Measurements from ENCODE around the gene C17orf107.

Gene C17orf107

GRCh38 chr17:4947411-4948165 is 48.3 kb downstream of the C17orf107 start:
- in situ Hi-C loops (cut with HindIII; ENCODE audit: low sequenced_read_pairs), result loop anchor here (5.0 kb wide), 1 partner anchor 55 kb away; no protein-coding TSS in a partner anchor

GRCh38 chr17:4948166-4948930 is 49.0 kb downstream of the C17orf107 start, which contains the start of gene PFN1:
TSS of gene PFN1 (minus strand) at chr17:4948530. CDS start at chr17:4948394, 136 bp downstream.
- in situ Hi-C loops (cut with HindIII; ENCODE audit: low sequenced_read_pairs), result loop anchor here (5.0 kb wide), 1 partner anchor 54 kb away; no protein-coding TSS in a partner anchor

DNA sequence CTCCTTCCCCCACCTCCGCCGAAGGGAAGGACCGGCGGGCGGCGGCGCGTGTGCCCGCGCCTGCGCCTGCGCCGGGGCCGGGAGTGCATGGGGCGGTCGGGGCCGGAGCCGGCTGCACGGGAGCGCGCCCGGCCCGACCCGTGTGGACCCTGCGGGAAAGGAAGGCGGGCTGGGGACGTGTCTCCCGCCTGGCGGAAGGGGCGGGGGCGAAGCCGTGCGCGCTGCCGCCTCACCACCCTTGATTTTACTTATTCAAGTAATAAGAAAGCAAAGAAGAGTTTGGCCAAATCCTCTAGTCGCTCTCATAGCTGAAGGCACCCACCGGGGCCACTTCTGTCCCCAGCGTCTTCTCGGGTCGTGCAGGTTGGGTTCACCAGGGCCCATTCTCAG is 49.6 kb downstream of the C17orf107 start:
- in situ Hi-C loops (cut with HindIII; ENCODE audit: low sequenced_read_pairs), result loop anchor here (5.0 kb wide), 1 partner anchor 53 kb away; no protein-coding TSS in a partner anchor

DNA sequence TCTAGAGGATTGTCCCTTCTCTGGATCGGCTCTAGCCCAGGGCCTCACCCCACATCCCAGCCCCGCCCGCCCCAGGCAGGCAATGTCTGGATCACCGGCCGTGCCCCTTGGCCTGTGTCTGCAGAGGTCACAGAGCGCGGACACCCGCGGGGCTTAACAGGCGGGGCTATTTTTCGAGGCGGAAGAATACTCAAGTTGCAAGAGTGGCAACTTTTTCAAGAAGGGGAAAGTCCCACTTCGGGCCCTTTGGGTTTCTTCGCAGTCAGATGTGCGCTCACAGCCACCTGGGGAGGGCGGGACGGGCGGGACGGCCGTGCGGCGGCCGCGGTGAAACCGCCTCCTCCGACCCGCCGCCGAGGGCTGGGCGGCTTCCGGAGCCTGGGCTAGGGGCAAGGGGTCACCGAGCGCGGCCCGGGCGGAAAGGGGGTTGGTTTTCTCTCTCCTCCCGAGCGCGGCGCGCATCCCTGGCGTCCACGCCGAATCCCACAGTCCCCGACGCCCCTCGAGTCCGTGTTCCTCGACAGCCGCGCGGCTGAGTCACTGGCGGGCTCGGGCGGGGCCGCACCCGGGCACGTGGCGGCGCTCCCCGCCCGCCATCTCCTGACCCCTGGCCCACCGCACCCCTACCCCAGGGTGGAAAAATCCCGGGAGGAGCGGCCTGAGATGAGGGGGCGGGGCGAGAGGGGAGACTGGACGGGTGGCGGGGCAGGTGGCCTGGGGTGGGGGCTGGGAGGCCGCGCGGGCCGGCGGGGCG is 50.2 kb downstream of the C17orf107 start:
- in situ Hi-C loops (cut with HindIII; ENCODE audit: low sequenced_read_pairs), result loop anchor here (5.0 kb wide), 1 partner anchor 53 kb away; no protein-coding TSS in a partner anchor

DNA sequence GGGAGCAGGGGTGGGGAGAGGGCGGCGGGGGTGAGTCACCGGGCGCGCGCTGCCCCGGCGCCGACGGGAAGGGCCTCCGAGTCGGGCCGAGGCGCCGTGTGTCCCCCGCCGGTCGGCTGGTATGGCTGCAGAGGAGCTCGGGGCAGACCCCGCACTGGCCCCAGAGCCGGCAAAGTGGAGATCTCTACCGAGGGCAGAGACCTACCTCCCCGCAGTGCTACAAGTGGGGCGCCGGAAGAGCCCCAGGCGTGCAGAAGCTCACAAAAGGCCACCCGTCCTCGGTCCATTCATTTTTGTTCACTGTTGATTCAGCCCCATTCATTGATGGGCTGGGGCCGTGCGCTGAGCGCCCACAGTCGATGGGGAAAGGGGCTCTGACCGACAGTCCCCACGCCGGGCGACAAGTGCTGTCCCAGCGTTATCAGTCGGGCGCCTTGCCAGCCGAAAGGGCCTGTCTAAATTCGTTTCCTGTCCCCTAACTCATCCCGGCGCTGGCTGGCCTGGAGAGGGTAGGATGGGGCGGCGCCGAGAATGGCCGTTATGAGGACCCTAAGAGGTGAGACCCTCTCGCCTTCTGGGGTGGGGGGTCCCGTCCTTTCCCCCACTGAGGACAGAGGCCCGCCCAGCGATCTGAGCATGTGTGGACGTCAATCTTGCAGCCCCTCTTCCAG is 50.9 kb downstream of the C17orf107 start:
- in situ Hi-C loops (cut with HindIII; ENCODE audit: low sequenced_read_pairs), result no loop called here

DNA sequence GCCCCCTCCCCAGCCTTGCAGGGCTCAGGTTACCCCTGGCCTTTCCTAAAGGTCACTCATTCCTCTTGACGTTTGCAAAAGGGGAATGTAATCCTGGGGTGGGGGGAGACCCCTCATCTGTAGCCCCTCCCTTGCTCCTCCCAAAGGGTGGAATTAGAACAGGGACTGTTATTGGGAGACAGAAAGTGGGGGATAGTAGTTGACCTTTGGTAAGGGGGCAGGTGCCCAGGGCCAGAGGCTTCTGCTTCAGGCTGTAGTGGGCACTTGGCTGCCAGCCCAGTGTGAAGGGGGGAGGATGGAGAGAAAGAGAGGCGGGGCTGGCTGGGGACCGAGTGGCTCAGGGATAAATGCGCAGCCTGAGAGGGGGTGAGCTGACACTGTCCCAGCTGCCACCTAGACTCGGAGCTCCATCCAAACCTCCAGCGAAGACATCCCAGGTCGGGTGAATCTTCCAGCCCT is 51.4 kb downstream of the C17orf107 start, which contains the start of gene ENO3:
Gene ENO3 (plus strand): TSS at position 374 of the 459 bp plus-strand sequence. CDS start 711 bp downstream, outside the sequence.
- in situ Hi-C loops (cut with HindIII; ENCODE audit: low sequenced_read_pairs), result no loop called here

GRCh38 chr17:4951486-4951885 is 52.1 kb downstream of the C17orf107 start:
- in situ Hi-C loops (cut with HindIII; ENCODE audit: low sequenced_read_pairs), result no loop called here
